ENCODE results near the gene SLC24A5.

SLC24A5 gene

DNA sequence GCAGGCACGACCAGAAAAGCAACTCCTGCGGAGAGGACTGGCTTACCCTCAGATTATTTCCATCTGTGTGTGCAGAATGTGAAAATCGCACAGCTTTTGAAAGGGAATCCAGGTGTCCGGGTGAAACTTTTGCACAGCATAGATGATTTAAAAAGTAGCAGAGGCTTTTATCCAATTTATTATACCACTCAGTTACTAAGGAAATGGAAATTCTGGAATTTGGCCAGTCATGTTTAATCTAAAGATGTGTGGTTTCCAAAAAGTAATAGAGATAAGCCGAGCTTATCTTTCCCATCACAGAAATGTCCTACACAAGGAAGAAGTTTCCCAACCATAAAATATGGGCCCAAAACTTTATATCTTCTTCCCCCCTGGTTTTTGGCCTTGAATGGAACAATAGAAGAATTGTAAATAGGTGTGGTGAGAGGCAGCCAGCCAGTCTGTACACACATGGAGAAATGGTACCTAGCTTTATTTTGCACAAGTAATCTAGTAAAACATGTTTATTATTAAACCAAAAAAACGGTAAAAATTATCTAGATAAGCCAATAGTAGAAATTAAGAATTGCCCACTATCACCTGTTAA, 19.3 kb upstream of the SLC24A5 start:
- TF ChIP-seq CTCF (IDR thresholded peaks at IDR 0.05; ENCODE audit: insufficient read depth, low read length) (no peak), SPI1 (IDR thresholded peaks at IDR 0.05; ENCODE audit: borderline replicate concordance, low read depth) (no peak), REST (IDR thresholded peaks at IDR 0.05; ENCODE audit: insufficient replicate concordance, low read depth) (no peak), GABPA (IDR thresholded peaks at IDR 0.05; ENCODE audit: low read depth) (no peak), POLR2AphosphoS5 (IDR thresholded peaks at IDR 0.05; ENCODE audit: low read depth) (no peak)
- no peak for DNase-seq (ENCODE audit: low read depth in 1 of 2, low spot score in 1 of 2)
- Histone ChIP-seq H3K27me3 (ENCODE audit: insufficient read depth, poor library complexity, severe bottlenecking) (peaks cover 2% of the 10 kb centered on the region), H3K4me3 (replicated peaks; ENCODE audit: insufficient read depth, low read length) (no peak overlapping the region), H3K27ac (replicated peaks) (no peak overlapping the region)

DNA sequence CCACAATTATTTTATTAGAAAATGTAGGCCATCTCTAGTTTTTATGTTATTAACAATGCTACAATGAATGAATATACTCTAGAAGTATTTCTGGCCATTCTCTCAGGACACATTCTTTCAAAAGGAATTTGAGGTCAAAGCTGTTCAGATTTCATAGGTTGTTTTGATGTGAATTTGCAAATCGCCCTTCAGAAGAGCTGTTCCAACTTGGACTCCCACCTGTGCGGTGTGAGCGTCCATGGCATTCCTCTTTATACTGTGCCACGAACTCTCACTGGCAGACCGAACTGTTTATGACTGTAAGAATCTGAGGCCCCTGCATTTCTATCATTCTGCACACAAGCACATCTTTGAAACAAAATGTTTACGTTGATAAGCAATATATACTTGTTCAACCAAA, 18.6 kb upstream of the SLC24A5 start:
- no peak overlapping the region for H3K4me3 ChIP-seq (replicated peaks; ENCODE audit: insufficient read depth, low read length)
- no peak for TF ChIP-seq GABPA (IDR thresholded peaks at IDR 0.05; ENCODE audit: low read depth)
- TF ChIP-seq REST (IDR thresholded peaks at IDR 0.05; ENCODE audit: insufficient replicate concordance, low read depth) = no peak
- no peak for TF ChIP-seq SPI1 (IDR thresholded peaks at IDR 0.05; ENCODE audit: borderline replicate concordance, low read depth)
- no peak for TF ChIP-seq CTCF (IDR thresholded peaks at IDR 0.05; ENCODE audit: insufficient read depth, low read length)
- no peak for TF ChIP-seq POLR2AphosphoS5 (IDR thresholded peaks at IDR 0.05; ENCODE audit: low read depth)
- H3K27ac ChIP-seq (replicated peaks) = no peak overlapping the region
- H3K27me3 ChIP-seq (ENCODE audit: insufficient read depth, poor library complexity, severe bottlenecking) = peaks cover 2% of the 10 kb centered on the region
- DNase-seq (ENCODE audit: low read depth in 1 of 2, low spot score in 1 of 2) = no peak

- no peak for TF ChIP-seq REST (IDR thresholded peaks at IDR 0.05; ENCODE audit: insufficient replicate concordance, low read depth)
- TF ChIP-seq GABPA (IDR thresholded peaks at IDR 0.05; ENCODE audit: low read depth) = no peak
- TF ChIP-seq CTCF (IDR thresholded peaks at IDR 0.05; ENCODE audit: insufficient read depth, low read length) = no peak
- TF ChIP-seq POLR2AphosphoS5 (IDR thresholded peaks at IDR 0.05; ENCODE audit: low read depth) = no peak
- no peak for TF ChIP-seq SPI1 (IDR thresholded peaks at IDR 0.05; ENCODE audit: borderline replicate concordance, low read depth)
- DNase-seq (ENCODE audit: low read depth in 1 of 2, low spot score in 1 of 2) = no peak
- H3K27ac ChIP-seq (replicated peaks) = no peak overlapping the region
- H3K4me3 ChIP-seq (replicated peaks; ENCODE audit: insufficient read depth, low read length) = no peak overlapping the region
- H3K27me3 ChIP-seq (ENCODE audit: insufficient read depth, poor library complexity, severe bottlenecking) = no peaks in the 10 kb centered on the region
These were observed 17.1 kb upstream of the SLC24A5 start for GRCh38 chr15:48103647-48104046.

All from HL-60 (cell line).